ENCODE results near the gene THBS4.

DNA sequence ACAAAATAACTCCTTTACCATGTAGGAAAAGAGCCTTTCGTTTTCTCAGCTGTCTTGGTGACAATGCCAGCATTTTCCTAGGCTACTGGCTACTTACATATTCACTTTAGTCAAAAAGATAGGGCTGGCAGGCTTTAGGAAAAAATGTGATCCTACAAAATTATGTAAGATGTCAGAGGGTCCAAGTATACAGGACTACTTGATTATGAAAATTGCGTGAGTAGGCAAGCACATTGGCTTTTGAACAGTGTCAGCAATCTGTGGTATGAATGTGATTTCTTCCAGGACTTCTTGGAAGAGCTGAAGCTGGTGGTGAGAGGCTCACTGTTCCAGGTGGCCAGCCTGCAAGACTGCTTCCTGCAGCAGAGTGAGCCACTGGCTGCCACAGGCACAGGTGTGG is 22.8 kb downstream of the THBS4 start:
- TF ChIP-seq ZNF274 (IDR thresholded peaks at IDR 0.05; ENCODE audit: low read depth, low read length), result no peak
- no peak for TF ChIP-seq YY1 (IDR thresholded peaks at IDR 0.05; ENCODE audit: insufficient read depth, insufficient read length)
- no peak for TF ChIP-seq SUZ12 (IDR thresholded peaks at IDR 0.05; ENCODE audit: extremely low read depth, insufficient read depth, insufficient read length)

All from NT2/D1 (cell line).